ENCODE data around the gene PLD1.

- TF ChIP-seq CTCF (IDR thresholded peaks at IDR 0.05) (no peak), POLR2A (IDR thresholded peaks at IDR 0.05) (no peak)
These were observed 8.3 kb downstream of the PLD1 start for GRCh38 chr3:171801738-171802589.

All from right lobe of liver (tissue), 4 donors.